Stimulated activated effector memory CD8-positive, alpha-beta T cell treated with anti-CD3 and anti-CD28 coated beads, Interleukin-12 subunit alpha, Interleukin-12 subunit beta, amount 100 ng/mL, for 72 hours (primary cell): Measurements from ENCODE around the gene ZNF618.

Source experiments
- ATAC-seq: fragments of 150-1000 bp; cut with Tn5 transposase; 2 replicates; pipeline ENCODE4 v1.10.0; 2021
- DNase-seq, 2 donors: peaks; one replicate each; pipeline ENCODE4 v3.0.0; 2021 to 2022; ENCODE audit warnings: low spot score in 2 of 2
- H3K27ac Mint-ChIP-seq: one replicate; pipeline ENCODE4 v1.8.0; 2022; ENCODE audit warnings: mild to moderate bottlenecking, mixed read lengths
- H3K36me3 Mint-ChIP-seq: one replicate; pipeline ENCODE4 v1.8.0; 2022; ENCODE audit warnings: mild to moderate bottlenecking, mixed read lengths
- H3K4me1 Mint-ChIP-seq: one replicate; pipeline ENCODE4 v1.8.0; 2022; ENCODE audit warnings: mixed read lengths
- H3K4me3 Mint-ChIP-seq: one replicate; pipeline ENCODE4 v1.8.0; 2022; ENCODE audit warnings: mild to moderate bottlenecking, mixed read lengths
- H3K9me3 Mint-ChIP-seq: one replicate; pipeline ENCODE4 v1.8.0; 2022; ENCODE audit warnings: mixed read lengths

The ZNF618 gene

GRCh38 chr9:113931777-113932176 is 55.7 kb downstream of the ZNF618 start:
- H3K4me1 Mint-ChIP-seq = no peaks in the 10 kb centered on the region
- H3K4me3 Mint-ChIP-seq = no peak overlapping the region
- no peaks in the 10 kb centered on the region for H3K36me3 Mint-ChIP-seq
- peaks cover 3% of the 10 kb centered on the region for H3K9me3 Mint-ChIP-seq
- no peak for DNase-seq
- ATAC-seq = no peak
- no peak overlapping the region for H3K27ac Mint-ChIP-seq

- peaks cover 3% of the 10 kb centered on the region for H3K9me3 Mint-ChIP-seq
- no peak overlapping the region for H3K4me3 Mint-ChIP-seq
- no peaks in the 10 kb centered on the region for H3K36me3 Mint-ChIP-seq
- H3K27ac Mint-ChIP-seq = no peak overlapping the region
- H3K4me1 Mint-ChIP-seq = no peaks in the 10 kb centered on the region
- no peak for DNase-seq
- ATAC-seq = no peak
Measured at GRCh38 chr9:113932906-113933584, 56.9 kb downstream of the ZNF618 start.

GRCh38 chr9:113933671-113934070 is 57.6 kb downstream of the ZNF618 start:
- H3K36me3 Mint-ChIP-seq = no peaks in the 10 kb centered on the region
- H3K9me3 Mint-ChIP-seq = no peaks in the 10 kb centered on the region
- H3K4me3 Mint-ChIP-seq = no peak overlapping the region
- H3K27ac Mint-ChIP-seq = no peak overlapping the region
- ATAC-seq (no peak), DNase-seq (no peak)
- H3K4me1 Mint-ChIP-seq = no peaks in the 10 kb centered on the region

- no peak for ATAC-seq
- peak in 1 of 2 donors; percentile 25 for DNase-seq
- no peaks in the 10 kb centered on the region for H3K36me3 Mint-ChIP-seq
- H3K9me3 Mint-ChIP-seq = no peaks in the 10 kb centered on the region
- H3K4me1 Mint-ChIP-seq = no peaks in the 10 kb centered on the region
- H3K4me3 Mint-ChIP-seq = no peak overlapping the region
- H3K27ac Mint-ChIP-seq = no peak overlapping the region
Measured at GRCh38 chr9:113934167-113934828, 58.2 kb downstream of the ZNF618 start.

- Mint-ChIP-seq H3K36me3 (no peaks in the 10 kb centered on the region), H3K4me1 (no peaks in the 10 kb centered on the region), H3K9me3 (no peaks in the 10 kb centered on the region), H3K4me3 (no peak overlapping the region), H3K27ac (no peak overlapping the region)
- ATAC-seq (no peak), DNase-seq (peak in 1 of 2 donors; percentile 45)
Measured at GRCh38 chr9:113934829-113935676, 58.9 kb downstream of the ZNF618 start.

GRCh38 chr9:113935677-113936380 is 59.7 kb downstream of the ZNF618 start:
- DNase-seq (no peak), ATAC-seq (no peak)
- Mint-ChIP-seq H3K4me3 (no peak overlapping the region), H3K27ac (no peak overlapping the region), H3K4me1 (no peaks in the 10 kb centered on the region), H3K9me3 (peaks cover under 1% of the 10 kb centered on the region), H3K36me3 (no peaks in the 10 kb centered on the region)

GRCh38 chr9:113940077-113940476 is 64.0 kb downstream of the ZNF618 start:
- ATAC-seq (no peak), DNase-seq (no peak)
- H3K9me3 Mint-ChIP-seq = peaks cover 4% of the 10 kb centered on the region
- no peak overlapping the region for H3K4me3 Mint-ChIP-seq
- no peak overlapping the region for H3K27ac Mint-ChIP-seq
- H3K4me1 Mint-ChIP-seq = no peaks in the 10 kb centered on the region
- H3K36me3 Mint-ChIP-seq = no peaks in the 10 kb centered on the region

GRCh38 chr9:113941056-113941455 is 64.9 kb downstream of the ZNF618 start:
- Mint-ChIP-seq H3K36me3 (no peaks in the 10 kb centered on the region), H3K27ac (no peak overlapping the region), H3K9me3 (peaks cover 4% of the 10 kb centered on the region), H3K4me3 (no peak overlapping the region), H3K4me1 (no peaks in the 10 kb centered on the region)
- ATAC-seq (no peak), DNase-seq (no peak)

GRCh38 chr9:113941526-113941925 is 65.4 kb downstream of the ZNF618 start:
- DNase-seq (no peak), ATAC-seq (no peak)
- H3K9me3 Mint-ChIP-seq = peaks cover 4% of the 10 kb centered on the region
- no peak overlapping the region for H3K4me3 Mint-ChIP-seq
- no peak overlapping the region for H3K27ac Mint-ChIP-seq
- no peaks in the 10 kb centered on the region for H3K36me3 Mint-ChIP-seq
- H3K4me1 Mint-ChIP-seq = no peaks in the 10 kb centered on the region

- peaks cover 4% of the 10 kb centered on the region for H3K9me3 Mint-ChIP-seq
- DNase-seq (peak in 1 of 2 donors; percentile 34), ATAC-seq (no peak)
- H3K27ac Mint-ChIP-seq = no peak overlapping the region
- H3K4me1 Mint-ChIP-seq = no peaks in the 10 kb centered on the region
- H3K4me3 Mint-ChIP-seq = no peak overlapping the region
- H3K36me3 Mint-ChIP-seq = no peaks in the 10 kb centered on the region
Measured at GRCh38 chr9:113943112-113944009, 67.3 kb downstream of the ZNF618 start.

- no peak for ATAC-seq
- Mint-ChIP-seq H3K9me3 (peaks cover 4% of the 10 kb centered on the region), H3K36me3 (no peaks in the 10 kb centered on the region), H3K27ac (no peak overlapping the region), H3K4me3 (no peak overlapping the region), H3K4me1 (no peaks in the 10 kb centered on the region)
- DNase-seq = peak in 1 of 2 donors; percentile 36
Measured at GRCh38 chr9:113945784-113946183, 69.7 kb downstream of the ZNF618 start.

- no peaks in the 10 kb centered on the region for H3K4me1 Mint-ChIP-seq
- DNase-seq (peak in 1 of 2 donors; percentile 29), ATAC-seq (no peak)
- no peak overlapping the region for H3K4me3 Mint-ChIP-seq
- H3K9me3 Mint-ChIP-seq = no peaks in the 10 kb centered on the region
- H3K27ac Mint-ChIP-seq = no peak overlapping the region
- no peaks in the 10 kb centered on the region for H3K36me3 Mint-ChIP-seq
Measured at GRCh38 chr9:113946496-113947115, 70.5 kb downstream of the ZNF618 start.

- Mint-ChIP-seq H3K4me1 (no peaks in the 10 kb centered on the region), H3K36me3 (no peaks in the 10 kb centered on the region), H3K9me3 (no peaks in the 10 kb centered on the region), H3K27ac (no peak overlapping the region), H3K4me3 (no peak overlapping the region)
- DNase-seq (peak in 1 of 2 donors; percentile 18), ATAC-seq (no peak)
Measured at GRCh38 chr9:113947941-113948340, 71.8 kb downstream of the ZNF618 start.
